AG10803 (cell line): ENCODE data around the gene HBA1.
"Not testable (repeated sequence)": the region's sequence is repeated elsewhere in the genome, so short reads cannot be mapped to it uniquely, and the experiment has no call there.

Experiments used
- DNase-seq: peaks from one replicate; pipeline ENCODE4 v3.0.0; 2010; ENCODE audit warnings: low read depth
- H3K4me3 ChIP-seq: 2 replicates; pipeline ENCODE4 v1.5.1; 2011; ENCODE audit warnings: mild to moderate bottlenecking, low read length, control low read depth
- TF ChIP-seq, protein P1 (sequence below): conservative IDR thresholded peaks from 2 replicates; pipeline ENCODE4 v1.5.1; 2011; ENCODE audit warnings: mild to moderate bottlenecking, low read length, control low read depth, inconsistent platforms

The HBA1 gene

DNA sequence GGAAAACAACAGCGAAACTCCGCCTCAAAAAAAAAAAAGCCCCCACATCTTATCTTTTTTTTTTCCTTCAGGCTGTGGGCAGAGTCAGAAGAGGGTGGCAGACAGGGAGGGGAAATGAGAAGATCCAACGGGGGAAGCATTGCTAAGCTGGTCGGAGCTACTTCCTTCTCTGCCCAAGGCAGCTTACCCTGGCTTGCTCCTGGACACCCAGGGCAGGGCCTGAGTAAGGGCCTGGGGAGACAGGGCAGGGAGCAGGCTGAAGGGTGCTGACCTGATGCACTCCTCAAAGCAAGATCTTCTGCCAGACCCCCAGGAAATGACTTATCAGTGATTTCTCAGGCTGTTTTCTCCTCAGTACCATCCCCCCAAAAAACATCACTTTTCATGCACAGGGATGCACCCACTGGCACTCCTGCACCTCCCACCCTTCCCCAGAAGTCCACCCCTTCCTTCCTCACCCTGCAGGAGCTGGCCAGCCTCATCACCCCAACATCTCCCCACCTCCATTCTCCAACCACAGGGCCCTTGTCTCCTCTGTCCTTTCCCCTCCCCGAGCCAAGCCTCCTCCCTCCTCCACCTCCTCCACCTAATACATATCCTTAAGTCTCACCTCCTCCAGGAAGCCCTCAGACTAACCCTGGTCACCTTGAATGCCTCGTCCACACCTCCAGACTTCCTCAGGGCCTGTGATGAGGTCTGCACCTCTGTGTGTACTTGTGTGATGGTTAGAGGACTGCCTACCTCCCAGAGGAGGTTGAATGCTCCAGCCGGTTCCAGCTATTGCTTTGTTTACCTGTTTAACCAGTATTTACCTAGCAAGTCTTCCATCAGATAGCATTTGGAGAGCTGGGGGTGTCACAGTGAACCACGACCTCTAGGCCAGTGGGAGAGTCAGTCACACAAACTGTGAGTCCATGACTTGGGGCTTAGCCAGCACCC is 1.2 kb upstream of the HBA1 start:
- DNase-seq: no peak
- TF ChIP-seq, protein P1, sequence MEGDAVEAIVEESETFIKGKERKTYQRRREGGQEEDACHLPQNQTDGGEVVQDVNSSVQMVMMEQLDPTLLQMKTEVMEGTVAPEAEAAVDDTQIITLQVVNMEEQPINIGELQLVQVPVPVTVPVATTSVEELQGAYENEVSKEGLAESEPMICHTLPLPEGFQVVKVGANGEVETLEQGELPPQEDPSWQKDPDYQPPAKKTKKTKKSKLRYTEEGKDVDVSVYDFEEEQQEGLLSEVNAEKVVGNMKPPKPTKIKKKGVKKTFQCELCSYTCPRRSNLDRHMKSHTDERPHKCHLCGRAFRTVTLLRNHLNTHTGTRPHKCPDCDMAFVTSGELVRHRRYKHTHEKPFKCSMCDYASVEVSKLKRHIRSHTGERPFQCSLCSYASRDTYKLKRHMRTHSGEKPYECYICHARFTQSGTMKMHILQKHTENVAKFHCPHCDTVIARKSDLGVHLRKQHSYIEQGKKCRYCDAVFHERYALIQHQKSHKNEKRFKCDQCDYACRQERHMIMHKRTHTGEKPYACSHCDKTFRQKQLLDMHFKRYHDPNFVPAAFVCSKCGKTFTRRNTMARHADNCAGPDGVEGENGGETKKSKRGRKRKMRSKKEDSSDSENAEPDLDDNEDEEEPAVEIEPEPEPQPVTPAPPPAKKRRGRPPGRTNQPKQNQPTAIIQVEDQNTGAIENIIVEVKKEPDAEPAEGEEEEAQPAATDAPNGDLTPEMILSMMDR: no peak
- H3K4me3 ChIP-seq: no peak overlapping the region

- not testable (repeated sequence) for DNase-seq, H3K4me3 ChIP-seq
These were observed 474 bp upstream of the HBA1 start for GRCh38 chr16:176006-176405.

DNA sequence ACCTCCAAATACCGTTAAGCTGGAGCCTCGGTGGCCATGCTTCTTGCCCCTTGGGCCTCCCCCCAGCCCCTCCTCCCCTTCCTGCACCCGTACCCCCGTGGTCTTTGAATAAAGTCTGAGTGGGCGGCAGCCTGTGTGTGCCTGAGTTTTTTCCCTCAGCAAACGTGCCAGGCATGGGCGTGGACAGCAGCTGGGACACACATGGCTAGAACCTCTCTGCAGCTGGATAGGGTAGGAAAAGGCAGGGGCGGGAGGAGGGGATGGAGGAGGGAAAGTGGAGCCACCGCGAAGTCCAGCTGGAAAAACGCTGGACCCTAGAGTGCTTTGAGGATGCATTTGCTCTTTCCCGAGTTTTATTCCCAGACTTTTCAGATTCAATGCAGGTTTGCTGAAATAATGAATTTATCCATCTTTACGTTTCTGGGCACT is 928 bp downstream of the HBA1 start:
- TF ChIP-seq, protein P1: no peak
- DNase-seq: no peak
- no peak overlapping the region for H3K4me3 ChIP-seq

- TF ChIP-seq, protein P1: no peak
- no peak for DNase-seq
- H3K4me3 ChIP-seq: no peak overlapping the region
These were observed 1.6 kb downstream of the HBA1 start for GRCh38 chr16:177981-178667.

DNA sequence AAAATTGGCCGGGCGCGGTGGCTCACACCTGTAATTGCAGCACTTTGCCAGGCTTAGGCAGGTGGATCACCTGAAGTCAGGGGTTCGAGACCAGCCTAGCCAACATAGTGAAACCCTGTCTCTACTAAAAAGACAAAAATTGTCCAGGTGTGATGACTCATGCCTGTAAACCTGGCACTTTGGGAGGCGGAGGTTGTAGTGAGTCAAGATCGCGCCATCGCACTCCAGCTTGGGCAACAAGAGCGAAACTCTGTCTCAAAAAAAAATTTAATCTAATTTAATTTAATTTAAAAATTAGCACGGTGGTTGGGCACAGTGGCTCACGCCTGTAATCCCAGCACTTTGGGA is 2.2 kb downstream of the HBA1 start:
- DNase-seq: no peak
- H3K4me3 ChIP-seq: no peak overlapping the region
- TF ChIP-seq, protein P1: no peak

GRCh38 chr16:179211-180092 is 3.0 kb downstream of the HBA1 start:
- TF ChIP-seq, protein P1: no peak
- no peak for DNase-seq
- no peak overlapping the region for H3K4me3 ChIP-seq

GRCh38 chr16:180101-180675 is 3.7 kb downstream of the HBA1 start, which contains the start of gene HBQ1:
TSS of gene HBQ1 (plus strand) at chr16:180459. CDS start at chr16:180487, 28 bp downstream.
- DNase-seq: no peak
- TF ChIP-seq, protein P1: no peak
- peak within 1 kb of the TSS; percentile 40 for H3K4me3 ChIP-seq
